Limb (tissue), 2 donors: ENCODE data around the gene SIRPA.

ENCODE experiments used
- DNase-seq, 2 donors: peaks; one replicate each; pipeline ENCODE4 v3.0.0-alpha.2; 2016; ENCODE audit errors: extremely low spot score in 2 of 2

The SIRPA gene

GRCh38 chr20:1931830-1932229 is 36.6 kb downstream of the SIRPA start:
- no peak for DNase-seq

DNA sequence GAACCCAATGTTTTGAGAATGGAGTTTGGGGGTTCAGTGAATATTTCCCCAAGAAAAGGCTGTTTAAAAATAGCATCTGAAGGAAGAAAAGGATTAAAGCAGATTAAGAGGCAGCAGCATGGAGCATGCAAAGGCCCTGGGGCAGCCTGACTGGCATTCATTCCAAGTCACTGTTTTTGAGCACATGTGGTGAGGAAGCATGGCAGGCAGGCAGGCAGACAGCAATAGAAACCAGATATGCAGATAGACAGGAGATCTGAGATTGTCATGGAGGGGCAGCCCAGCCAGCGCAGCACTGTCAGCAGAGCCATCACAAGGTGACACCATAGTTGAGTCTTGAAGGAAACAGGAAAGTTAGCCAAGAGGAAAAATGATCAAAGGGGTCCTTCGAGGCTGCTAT is 37.8 kb downstream of the SIRPA start:
- DNase-seq, result no peak

DNA sequence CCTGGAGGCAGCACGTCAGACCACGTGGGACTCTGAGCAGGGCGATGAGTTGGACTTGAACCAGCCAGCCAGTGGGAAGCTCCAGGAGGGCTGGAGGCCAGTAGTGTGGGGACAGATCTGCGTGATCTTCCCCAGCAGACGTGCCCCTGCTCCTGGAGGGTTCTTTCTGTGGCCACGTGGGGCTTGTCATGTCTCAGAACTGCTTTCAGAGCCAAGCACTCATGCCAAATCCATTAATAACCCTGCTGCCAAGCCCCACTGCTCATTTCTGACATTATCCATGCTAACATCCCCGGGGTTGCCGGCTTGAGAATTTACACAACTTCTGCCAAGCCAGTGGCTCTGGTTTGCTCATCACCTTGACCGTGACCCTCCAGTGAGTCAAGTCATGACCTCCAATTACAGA is 38.3 kb downstream of the SIRPA start:
- DNase-seq, result no peak

DNA sequence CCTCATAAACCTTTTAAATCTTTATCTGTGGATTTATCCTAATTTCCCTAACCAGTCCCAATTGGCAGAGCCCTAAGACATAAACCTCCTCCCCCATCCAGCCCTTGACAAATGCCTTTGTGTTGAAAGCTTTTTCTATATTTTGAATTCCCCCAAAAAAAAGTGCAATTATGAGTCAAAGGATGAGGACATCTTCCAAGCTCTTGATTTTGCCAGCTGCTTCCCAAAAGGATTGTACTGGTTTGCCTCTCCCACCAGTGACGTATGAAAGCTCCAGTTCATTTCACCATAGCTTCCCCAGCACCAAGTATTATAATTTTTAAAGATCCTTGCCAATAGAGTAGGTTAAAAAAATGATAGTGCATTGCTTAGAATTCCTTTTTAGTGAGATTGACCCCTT is 38.9 kb downstream of the SIRPA start:
- no peak for DNase-seq

- DNase-seq, result no peak
Observed at GRCh38 chr20:1934721-1935573, 39.7 kb downstream of the SIRPA start.

- DNase-seq, result no peak
Observed at GRCh38 chr20:1935696-1936366, 40.6 kb downstream of the SIRPA start.

GRCh38 chr20:1937316-1937976 is 42.2 kb downstream of the SIRPA start:
- no peak for DNase-seq

GRCh38 chr20:1938464-1939269 is 43.5 kb downstream of the SIRPA start:
- DNase-seq, result no peak

DNA sequence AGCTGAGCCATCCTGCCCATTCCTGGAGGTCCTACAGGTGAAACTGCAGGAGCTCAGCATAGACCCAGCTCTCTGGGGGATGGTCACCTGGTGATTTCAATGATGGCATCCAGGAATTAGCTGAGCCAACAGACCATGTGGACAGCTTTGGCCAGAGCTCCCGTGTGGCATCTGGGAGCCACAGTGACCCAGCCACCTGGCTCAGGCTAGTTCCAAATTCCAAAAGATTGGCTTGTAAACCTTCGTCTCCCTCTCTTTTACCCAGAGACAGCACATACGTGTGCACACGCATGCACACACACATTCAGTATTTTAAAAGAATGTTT is 44.0 kb downstream of the SIRPA start:
- no peak for DNase-seq

DNA sequence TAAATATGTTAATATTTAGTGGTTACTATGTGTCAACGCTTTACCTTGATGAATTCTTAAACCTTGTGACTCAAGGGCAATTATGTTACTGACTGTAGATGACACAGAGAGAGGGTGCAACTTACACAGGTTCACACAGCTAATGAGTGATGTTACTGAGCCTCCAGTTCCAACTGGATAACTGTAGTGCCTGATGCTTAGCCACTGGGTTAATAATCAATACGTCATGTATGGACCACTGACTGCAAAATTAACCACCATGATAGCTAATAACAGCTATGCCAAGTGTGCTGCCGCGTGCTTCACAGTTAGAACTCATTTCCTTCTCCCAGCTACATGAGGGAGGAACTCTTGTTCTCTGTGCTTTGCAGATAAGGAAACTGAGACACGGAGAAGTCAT is 45.4 kb downstream of the SIRPA start:
- DNase-seq, result no peak

GRCh38 chr20:1941226-1941625 is 46.0 kb downstream of the SIRPA start:
- no peak for DNase-seq

GRCh38 chr20:1942061-1942460 is 46.9 kb downstream of the SIRPA start:
- DNase-seq, result no peak

DNA sequence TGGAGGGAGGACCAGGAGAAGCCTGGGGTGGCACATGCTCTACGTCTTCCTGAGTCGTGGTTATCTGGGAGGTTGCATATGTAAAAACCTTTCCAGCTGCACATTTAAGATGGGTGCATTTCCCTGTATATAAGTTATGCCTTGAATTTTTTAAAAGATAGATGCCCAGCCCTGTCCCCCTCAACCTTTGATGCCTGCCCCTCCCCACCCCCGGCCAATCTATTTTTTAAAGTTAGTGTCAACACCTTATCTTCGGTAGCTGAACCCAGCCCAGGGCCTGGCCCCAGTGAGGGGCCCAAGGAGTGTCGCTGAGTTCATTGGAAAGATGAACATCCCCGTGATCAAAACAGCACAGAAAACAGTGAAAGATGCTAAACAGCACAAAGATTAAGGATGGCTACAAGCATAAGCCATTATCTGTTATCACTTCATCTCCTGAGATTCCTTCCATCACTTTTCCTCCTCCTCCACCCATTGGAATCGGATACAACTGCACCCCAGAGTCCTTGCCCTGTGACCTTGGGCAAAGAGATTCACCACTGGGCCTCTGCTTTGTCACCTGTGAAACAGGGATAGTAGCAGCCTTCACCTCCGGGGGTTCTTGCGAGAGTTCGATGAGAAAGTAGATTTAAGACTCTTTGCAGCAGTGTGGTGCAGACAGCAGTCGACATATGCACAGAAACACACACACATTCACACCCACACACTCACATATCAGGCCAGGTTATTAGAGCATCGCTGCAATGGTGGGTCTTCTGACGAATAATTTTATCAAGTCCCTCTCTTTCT is 47.5 kb downstream of the SIRPA start:
- no peak for DNase-seq

DNA sequence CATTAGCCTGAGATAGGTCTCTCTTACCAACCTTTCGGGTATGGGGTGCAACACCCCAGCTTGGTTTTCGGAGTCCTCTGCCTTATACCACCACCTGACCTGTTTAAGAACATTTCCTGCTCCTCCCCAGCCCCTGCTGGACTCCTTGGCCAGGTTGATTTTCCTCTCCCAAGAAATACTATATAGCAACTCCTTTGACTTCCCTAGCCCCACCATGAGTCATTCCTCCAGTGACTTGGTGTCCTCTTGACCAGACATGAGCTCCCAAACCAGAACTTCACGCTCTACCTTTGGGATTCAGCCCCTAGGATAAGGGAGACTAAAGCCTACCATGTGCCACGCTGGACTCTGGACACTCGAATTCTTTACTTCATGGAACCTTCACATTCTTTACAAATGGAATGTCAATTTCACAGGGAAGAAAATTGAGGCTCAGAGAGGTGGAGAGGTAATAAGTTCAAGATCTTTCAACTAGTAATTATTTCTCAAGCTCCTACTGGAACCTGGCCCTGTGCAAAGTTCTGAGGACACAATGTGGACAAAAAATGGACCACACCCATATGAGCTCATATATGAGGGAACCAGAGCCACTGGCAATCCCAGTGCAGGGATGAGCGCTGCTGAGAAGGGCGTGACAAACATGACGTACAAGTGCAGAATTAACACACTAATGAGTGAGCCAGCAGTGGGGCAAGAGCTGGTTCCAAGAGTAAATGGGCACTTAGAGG is 48.2 kb downstream of the SIRPA start:
- no peak for DNase-seq

DNA sequence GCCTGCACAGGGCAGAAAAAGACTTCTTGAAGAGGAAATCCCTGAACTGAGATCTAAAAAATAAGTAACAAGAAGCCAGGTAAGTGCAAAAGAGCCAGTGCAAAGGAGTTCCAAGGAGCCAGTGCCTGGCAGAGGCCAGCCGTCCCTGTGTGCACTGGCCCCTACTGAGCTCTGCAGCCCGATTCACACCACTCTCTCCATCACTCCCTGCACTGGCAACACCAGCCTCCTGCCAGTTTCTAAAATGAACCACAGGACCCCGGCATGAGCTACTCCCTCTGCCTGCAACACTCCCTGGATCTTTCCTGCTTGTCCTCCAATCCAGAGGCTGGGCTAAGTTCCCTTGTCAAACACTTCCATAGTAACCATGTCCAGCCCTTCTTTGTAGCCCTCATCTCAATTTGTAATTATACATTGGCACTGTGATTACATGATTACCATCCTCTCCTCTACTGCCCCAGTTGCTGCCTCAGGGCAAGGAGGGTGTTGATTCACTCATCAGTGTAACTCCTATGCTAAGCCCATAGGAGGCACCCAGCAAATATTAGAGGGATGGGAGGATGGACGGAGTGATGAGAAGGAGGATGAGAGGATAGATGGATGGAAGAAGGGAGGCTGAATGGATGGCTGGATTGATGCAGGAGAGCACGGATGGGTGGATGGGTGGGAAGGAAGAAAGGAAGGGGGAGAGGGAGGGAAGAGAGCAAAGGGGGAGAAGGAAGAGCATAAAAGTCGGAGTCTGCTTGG is 49.3 kb downstream of the SIRPA start:
- DNase-seq, result no peak

DNA sequence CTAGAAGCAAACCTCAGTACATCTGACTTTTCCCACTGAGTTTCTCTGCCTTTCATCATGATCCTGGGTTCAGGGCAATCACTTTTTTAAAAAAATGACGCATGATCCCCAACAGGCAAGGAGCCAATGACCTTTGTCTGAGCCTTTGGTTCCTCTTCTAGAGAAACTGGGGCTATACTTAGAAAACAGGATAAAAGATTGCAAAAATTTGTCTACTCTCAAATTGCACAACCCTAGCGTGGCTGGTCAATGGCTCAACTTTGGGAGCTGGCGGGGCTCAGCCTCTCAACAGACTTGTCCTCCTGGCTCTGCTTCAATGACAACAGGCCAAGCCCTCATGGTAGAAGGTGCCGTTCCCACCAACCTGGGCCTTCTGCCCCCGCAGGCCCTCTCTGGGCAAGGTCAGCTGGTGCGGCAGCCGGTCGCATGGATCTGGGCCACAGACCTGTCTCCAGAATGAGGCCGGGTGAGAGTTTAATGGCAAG is 50.0 kb downstream of the SIRPA start:
- DNase-seq, result no peak

GRCh38 chr20:1945660-1946059 is 50.5 kb downstream of the SIRPA start:
- DNase-seq, result no peak

DNA sequence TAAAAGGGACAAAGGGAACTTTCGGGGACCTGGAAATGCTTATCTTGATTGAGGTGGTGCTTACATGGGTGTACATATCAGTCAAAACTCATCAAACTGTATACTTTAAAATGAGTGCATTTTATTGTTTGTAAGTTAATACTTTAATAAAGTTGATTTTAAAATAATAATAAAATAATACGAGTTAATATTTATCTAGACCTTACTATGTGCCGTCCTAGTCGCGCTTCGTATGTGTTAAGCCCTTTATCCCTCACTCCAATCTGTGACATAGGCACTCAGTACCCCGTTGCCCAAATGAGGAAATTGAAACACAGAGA is 51.2 kb downstream of the SIRPA start:
- DNase-seq, result no peak

- peak; percentile 47 to 71 for DNase-seq
Observed at GRCh38 chr20:1946762-1947534, 51.7 kb downstream of the SIRPA start.
